ENCODE data around the gene TRAM2.

Gene TRAM2, protein sequence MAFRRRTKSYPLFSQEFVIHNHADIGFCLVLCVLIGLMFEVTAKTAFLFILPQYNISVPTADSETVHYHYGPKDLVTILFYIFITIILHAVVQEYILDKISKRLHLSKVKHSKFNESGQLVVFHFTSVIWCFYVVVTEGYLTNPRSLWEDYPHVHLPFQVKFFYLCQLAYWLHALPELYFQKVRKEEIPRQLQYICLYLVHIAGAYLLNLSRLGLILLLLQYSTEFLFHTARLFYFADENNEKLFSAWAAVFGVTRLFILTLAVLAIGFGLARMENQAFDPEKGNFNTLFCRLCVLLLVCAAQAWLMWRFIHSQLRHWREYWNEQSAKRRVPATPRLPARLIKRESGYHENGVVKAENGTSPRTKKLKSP

GRCh38 chr6:52577022-52577777, at the start of gene TRAM2:
TRAM2 (minus strand) TSS chr6:52577060; CDS start chr6:52576915, 145 bp downstream.
- Mint-ChIP-seq H3K4me3 (peak within 1 kb of the TSS; percentile 64 to 83), H3K9me3 (no peaks in the 10 kb centered on the region), H3K27ac (peak within 1 kb of the TSS; percentile 22 to 52), H3K27me3 (no peaks in the 10 kb centered on the region), H3K4me1 (peaks cover 43% of the 10 kb centered on the region)
- peak; percentile 66 for ATAC-seq
- peak; percentile 60 to 62 for DNase-seq

GRCh38 chr6:52622810-52623209, 46.0 kb upstream of the TRAM2 start:
- Mint-ChIP-seq H3K27me3 (no peaks in the 10 kb centered on the region), H3K27ac (no peak overlapping the region), H3K9me3 (no peaks in the 10 kb centered on the region), H3K4me1 (no peaks in the 10 kb centered on the region), H3K4me3 (no peak overlapping the region)
- DNase-seq: no peak
- ATAC-seq: no peak

DNA sequence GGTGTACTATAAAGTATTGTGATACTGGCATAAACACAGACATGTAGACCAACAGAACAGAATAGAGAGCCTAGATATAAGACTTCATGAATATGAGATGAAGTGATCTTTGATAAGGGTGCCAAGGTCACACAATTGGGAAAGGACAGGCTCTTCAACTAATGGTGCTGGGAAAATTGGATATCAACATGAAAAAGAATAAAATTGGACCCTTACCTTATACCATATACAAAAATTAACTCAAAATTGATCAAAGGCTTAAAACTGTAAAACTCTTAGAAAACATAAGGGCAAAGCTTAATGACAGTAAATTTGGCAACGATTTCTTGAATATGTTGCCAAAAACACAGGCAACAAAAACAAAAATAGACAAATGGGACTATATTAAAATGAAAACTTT, 44.8 kb upstream of the TRAM2 start:
- H3K27me3 Mint-ChIP-seq: no peaks in the 10 kb centered on the region
- H3K4me3 Mint-ChIP-seq: no peak overlapping the region
- no peak for DNase-seq
- ATAC-seq: no peak
- H3K4me1 Mint-ChIP-seq: no peaks in the 10 kb centered on the region
- no peak overlapping the region for H3K27ac Mint-ChIP-seq
- no peaks in the 10 kb centered on the region for H3K9me3 Mint-ChIP-seq

DNA sequence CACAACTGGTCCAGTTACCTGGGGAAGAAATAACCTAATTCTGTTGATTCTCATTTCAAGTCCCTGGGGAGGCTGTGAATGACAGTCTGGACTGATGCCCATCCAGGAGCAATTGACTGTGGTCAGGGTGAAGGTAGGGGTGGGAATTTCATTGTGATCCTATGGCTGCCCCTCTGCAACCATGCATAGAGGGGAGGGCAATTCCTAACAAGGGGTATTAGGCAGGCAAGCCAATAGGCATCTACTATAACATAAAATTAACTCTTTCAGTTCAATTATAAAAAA, 44.0 kb upstream of the TRAM2 start:
- H3K4me1 Mint-ChIP-seq: no peaks in the 10 kb centered on the region
- H3K9me3 Mint-ChIP-seq: no peaks in the 10 kb centered on the region
- ATAC-seq (no peak), DNase-seq (no peak)
- no peaks in the 10 kb centered on the region for H3K27me3 Mint-ChIP-seq
- no peak overlapping the region for H3K4me3 Mint-ChIP-seq
- H3K27ac Mint-ChIP-seq: no peak overlapping the region

DNA sequence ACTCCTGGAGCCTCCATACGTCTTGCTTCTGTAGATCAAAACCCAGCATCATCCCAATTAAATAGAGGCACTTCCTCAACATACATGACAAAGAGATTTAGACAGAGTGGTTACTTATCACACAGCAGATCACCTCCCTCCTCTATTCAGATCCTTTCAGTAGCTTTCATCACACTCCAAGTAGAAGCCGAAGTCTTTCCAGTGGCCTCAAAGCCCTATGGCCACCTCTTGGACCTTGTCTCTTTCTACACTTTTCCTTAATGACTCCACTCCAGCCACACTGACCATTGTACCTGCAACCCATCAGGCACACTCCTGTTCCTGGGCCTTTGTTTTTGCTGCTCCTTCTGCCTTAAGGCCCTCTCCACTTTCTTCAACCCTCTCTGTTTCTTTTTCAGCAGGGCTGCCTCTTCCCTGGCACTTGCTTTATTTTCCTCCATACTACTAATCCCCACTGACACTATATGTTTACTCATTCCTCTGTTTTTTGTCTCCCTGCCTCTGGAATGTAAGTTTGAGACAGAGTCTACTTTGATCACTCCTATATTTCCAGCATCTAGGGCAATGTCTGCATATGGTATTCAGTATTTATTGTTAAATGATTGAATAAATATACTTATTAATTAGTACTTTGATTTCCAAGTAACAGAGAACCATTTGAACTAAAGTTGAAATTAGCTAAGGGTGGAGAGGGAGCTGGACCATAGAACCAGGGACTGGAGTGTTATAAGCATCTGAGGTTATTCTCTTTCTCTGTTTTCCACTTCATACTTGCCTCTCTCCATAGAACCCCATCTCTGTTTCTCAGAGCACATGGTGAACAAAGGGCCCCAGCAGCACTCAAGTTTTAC, 43.4 kb upstream of the TRAM2 start:
- Mint-ChIP-seq H3K27me3 (no peaks in the 10 kb centered on the region), H3K9me3 (no peaks in the 10 kb centered on the region), H3K4me3 (no peak overlapping the region), H3K4me1 (no peaks in the 10 kb centered on the region), H3K27ac (no peak overlapping the region)
- ATAC-seq (no peak), DNase-seq (no peak)

DNA sequence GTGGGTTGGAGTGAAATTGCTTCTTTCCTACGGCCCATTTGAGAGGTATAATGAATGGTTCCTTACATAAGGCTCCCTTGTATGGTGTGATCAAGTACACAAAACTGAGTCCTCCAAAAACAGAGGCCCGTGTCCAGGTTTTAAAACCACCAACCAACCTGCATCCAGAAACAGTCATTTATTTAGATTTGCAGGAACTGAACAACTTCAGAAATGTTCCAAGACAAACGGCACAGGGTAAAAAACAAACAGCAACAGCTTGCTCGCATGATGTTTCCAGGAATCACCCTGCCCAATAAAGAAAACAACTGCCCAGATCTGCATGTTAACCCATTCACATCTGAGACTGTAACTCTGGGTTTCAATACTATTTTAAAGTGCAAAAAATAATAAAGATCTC, 40.2 kb upstream of the TRAM2 start:
- no peaks in the 10 kb centered on the region for H3K27me3 Mint-ChIP-seq
- no peak overlapping the region for H3K4me3 Mint-ChIP-seq
- H3K4me1 Mint-ChIP-seq: no peaks in the 10 kb centered on the region
- H3K27ac Mint-ChIP-seq: no peak overlapping the region
- no peaks in the 10 kb centered on the region for H3K9me3 Mint-ChIP-seq
- ATAC-seq (no peak), DNase-seq (no peak)

DNA sequence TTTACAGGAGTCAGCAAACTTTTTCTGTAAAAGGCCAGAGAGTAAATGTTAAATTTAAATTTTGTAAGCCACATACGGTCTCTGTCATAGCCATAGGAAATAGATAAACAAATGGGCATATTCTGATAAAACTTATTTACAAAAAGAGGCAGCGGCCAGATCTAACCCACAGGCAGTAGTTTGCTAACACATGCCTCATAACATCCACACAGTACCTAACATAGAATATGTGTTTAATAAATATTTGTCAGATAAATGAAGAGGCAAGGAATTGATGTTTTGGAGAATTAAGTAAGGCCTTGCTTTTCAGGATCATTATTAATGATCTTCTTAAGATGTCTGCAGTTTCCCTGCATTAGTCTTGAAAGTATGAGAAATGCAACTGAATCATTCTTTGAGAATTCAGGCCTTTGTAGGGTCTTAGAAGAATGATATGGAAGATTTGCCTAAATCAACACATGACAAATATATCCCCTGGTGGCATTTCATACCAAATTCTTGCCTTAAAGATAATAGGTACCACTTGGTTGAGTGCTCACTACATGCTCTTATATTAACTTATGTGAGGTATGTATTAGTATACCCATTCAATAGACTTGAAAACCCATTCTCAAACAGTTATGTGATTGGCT, 39.3 kb upstream of the TRAM2 start:
- H3K4me1 Mint-ChIP-seq: no peaks in the 10 kb centered on the region
- ATAC-seq: no peak
- no peaks in the 10 kb centered on the region for H3K9me3 Mint-ChIP-seq
- no peak overlapping the region for H3K4me3 Mint-ChIP-seq
- no peak for DNase-seq
- H3K27ac Mint-ChIP-seq: no peak overlapping the region
- H3K27me3 Mint-ChIP-seq: no peaks in the 10 kb centered on the region

DNA sequence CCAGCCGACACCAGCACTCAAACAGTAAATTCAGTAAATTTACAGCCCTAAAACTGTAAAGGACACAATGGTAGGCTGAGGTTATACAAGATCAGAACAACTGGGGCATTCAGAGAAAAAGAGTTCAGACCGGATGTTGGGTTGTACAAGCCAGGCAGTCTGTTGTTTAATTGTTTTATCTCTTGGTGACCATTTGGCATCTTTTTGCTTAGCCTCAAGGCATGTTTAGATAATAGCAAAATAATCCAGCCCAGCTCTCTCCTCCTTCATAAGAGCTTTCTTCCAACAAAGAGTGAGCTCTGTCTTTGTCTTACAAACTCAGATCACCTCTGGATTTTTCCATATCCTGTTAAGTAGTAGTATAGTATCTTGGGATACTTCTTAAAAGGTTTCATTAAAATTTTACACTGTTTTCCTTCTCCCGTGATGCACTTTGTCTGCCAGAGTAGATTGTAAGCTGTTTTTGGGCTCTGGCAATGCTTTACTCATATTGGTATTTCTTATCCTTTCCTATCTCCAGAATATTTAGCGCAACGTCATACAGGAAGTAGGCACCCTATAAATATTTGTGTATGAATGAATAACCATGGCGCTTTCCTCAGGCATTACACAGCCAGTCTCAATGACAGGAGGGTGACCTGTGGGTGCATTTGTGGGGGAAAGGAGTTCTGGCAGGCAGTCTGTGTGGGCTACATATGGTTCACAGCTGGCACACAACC, 35.6 kb upstream of the TRAM2 start:
- no peak overlapping the region for H3K27ac Mint-ChIP-seq
- H3K27me3 Mint-ChIP-seq: no peaks in the 10 kb centered on the region
- DNase-seq (no peak), ATAC-seq (no peak)
- H3K4me3 Mint-ChIP-seq: no peak overlapping the region
- no peaks in the 10 kb centered on the region for H3K4me1 Mint-ChIP-seq
- H3K9me3 Mint-ChIP-seq: peaks cover 0 to 14% of the 10 kb centered on the region in 2 donors

GRCh38 chr6:52611833-52612232, 35.0 kb upstream of the TRAM2 start:
- no peaks in the 10 kb centered on the region for H3K4me1 Mint-ChIP-seq
- ATAC-seq: no peak
- no peak for DNase-seq
- no peak overlapping the region for H3K27ac Mint-ChIP-seq
- peaks cover 0 to 14% of the 10 kb centered on the region in 2 donors for H3K9me3 Mint-ChIP-seq
- no peak overlapping the region for H3K4me3 Mint-ChIP-seq
- H3K27me3 Mint-ChIP-seq: no peaks in the 10 kb centered on the region

DNA sequence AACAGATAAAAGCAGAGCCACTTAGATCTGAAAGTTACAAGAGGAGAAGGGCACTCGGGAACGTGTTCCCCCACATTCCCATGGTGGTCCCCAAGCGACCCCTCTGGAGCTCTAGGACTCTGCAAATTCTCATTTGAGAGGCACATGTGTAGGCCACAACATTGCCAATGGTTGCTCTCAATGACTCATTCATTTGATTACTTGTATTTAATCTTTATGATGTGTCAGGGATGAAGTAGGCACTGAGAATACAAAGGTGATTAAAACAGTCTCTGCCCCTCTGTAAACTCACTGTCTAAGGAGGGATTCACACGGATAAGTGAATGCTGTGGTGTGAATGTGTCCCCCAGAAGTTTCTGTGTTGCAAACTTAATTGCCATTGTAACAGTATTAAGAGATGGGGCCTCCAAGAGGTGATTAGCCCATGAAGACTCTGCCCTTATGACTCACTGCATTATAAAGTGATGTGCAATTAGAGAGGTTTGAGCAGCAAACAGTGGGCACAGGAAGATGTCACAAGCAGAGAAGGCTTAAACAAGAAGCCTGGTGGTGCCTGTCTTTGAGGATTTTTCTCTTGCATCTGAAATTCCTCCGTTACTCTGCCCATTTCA, 34.0 kb upstream of the TRAM2 start:
- DNase-seq: no peak
- ATAC-seq: no peak
- no peak overlapping the region for H3K27ac Mint-ChIP-seq
- no peaks in the 10 kb centered on the region for H3K27me3 Mint-ChIP-seq
- H3K4me3 Mint-ChIP-seq: no peak overlapping the region
- no peaks in the 10 kb centered on the region for H3K4me1 Mint-ChIP-seq
- peaks cover 0 to 14% of the 10 kb centered on the region in 2 donors for H3K9me3 Mint-ChIP-seq

GRCh38 chr6:52610011-52610410, 33.2 kb upstream of the TRAM2 start:
- no peak for ATAC-seq

GRCh38 chr6:52605610-52606185, 28.8 kb upstream of the TRAM2 start:
- no peak for ATAC-seq
- peaks cover 9% of the 10 kb centered on the region for H3K4me1 Mint-ChIP-seq
- H3K27me3 Mint-ChIP-seq: peaks cover 6% of the 10 kb centered on the region
- H3K4me3 Mint-ChIP-seq: no peak overlapping the region
- H3K9me3 Mint-ChIP-seq: peaks cover 0 to 14% of the 10 kb centered on the region in 2 donors
- DNase-seq: no peak
- H3K27ac Mint-ChIP-seq: no peak overlapping the region

More at GRCh38 chr6:52610011-52610410, 33.2 kb upstream of the TRAM2 start:
- no peaks in the 10 kb centered on the region for H3K4me1 Mint-ChIP-seq
- no peak for DNase-seq
- no peak overlapping the region for H3K27ac Mint-ChIP-seq
- peaks cover 0 to 14% of the 10 kb centered on the region in 2 donors for H3K9me3 Mint-ChIP-seq
- no peaks in the 10 kb centered on the region for H3K27me3 Mint-ChIP-seq
- H3K4me3 Mint-ChIP-seq: no peak overlapping the region

GRCh38 chr6:52603000-52603795, 26.3 kb upstream of the TRAM2 start:
- ATAC-seq: peak; percentile 75
- DNase-seq: no peak
- Mint-ChIP-seq H3K4me3 (no peak overlapping the region), H3K27me3 (peaks cover 9% of the 10 kb centered on the region), H3K9me3 (no peaks in the 10 kb centered on the region), H3K4me1 (peaks cover 14% of the 10 kb centered on the region), H3K27ac (no peak overlapping the region)

DNA sequence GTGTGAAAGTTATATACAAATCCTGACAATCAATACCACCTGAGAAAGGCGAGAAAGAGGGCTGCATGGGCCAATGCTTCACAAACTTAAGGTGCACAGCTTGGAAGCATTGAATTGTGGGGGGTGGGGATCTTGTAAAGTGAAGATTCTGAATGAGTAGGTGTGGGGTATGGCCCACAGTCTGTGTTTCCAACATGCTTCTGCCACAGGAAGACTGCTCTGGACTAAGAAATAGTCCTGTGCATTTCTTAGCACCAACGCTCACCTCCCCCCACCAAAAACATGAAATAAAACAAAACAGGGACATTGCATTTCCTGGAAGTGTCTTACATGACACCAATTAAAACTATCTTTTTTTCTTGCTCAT, 21.9 kb upstream of the TRAM2 start:
- ATAC-seq (no peak), DNase-seq (no peak)
- Mint-ChIP-seq H3K27me3 (peaks cover 9% of the 10 kb centered on the region), H3K4me1 (peaks cover 27% of the 10 kb centered on the region), H3K9me3 (no peaks in the 10 kb centered on the region), H3K27ac (no peak overlapping the region), H3K4me3 (no peak overlapping the region)

Data from stimulated activated naive CD8-positive, alpha-beta T cell treated with anti-CD3 and anti-CD28 coated beads, Interleukin-15, amount 100 ng/mL, for 72 hours (primary cell).